Activated CD8-positive, alpha-beta T cell treated with anti-CD3 and anti-CD28 coated beads, Interleukin-2, amount 10 ng/mL, durations not matched to agents 7 days and 5 days (primary cell): ENCODE measurements around the gene KRT77. TPM values are rescaled to one million over a fixed set of nuclear protein-coding genes. Genes with fewer than 3 reads are reported as not detected.

Source experiments
- ATAC-seq: fragments of 150-1000 bp; cut with Tn5 transposase; one replicate; pipeline ENCODE4 v1.10.0; 2021; ENCODE audit warnings: moderate library complexity
- CTCF ChIA-PET: fragments of 350-600 bp; sonication (Branson Sonifier 250); formaldehyde crosslinking; loops from one replicate; lab custom pipeline; 2021; ENCODE audit warnings: antibody characterized with exemption; lab: Charles Lee
- POLR2A ChIA-PET: fragments of 350-600 bp; sonication (Branson Sonifier 250); formaldehyde crosslinking; loops from one replicate; lab custom pipeline; 2021; ENCODE audit warnings: antibody characterized with exemption; lab: Charles Lee
- DNase-seq: peaks from one replicate; pipeline ENCODE4 v3.0.0-alpha.2; 2020
- H3K27ac Mint-ChIP-seq: one replicate; pipeline ENCODE4 v1.8.0; 2021; ENCODE audit warnings: mild to moderate bottlenecking, mixed read lengths
- H3K27me3 Mint-ChIP-seq: one replicate; pipeline ENCODE4 v1.8.0; 2021; ENCODE audit warnings: low read depth, mixed read lengths
- H3K36me3 Mint-ChIP-seq: one replicate; pipeline ENCODE4 v1.8.0; 2021; ENCODE audit warnings: low read depth, mixed read lengths
- H3K4me1 Mint-ChIP-seq: one replicate; pipeline ENCODE4 v1.8.0; 2021; ENCODE audit warnings: low read depth, mixed read lengths
- H3K4me3 Mint-ChIP-seq: one replicate; pipeline ENCODE4 v1.8.0; 2021; ENCODE audit warnings: mild to moderate bottlenecking, mixed read lengths
- H3K9me3 Mint-ChIP-seq: one replicate; pipeline ENCODE4 v1.8.0; 2022; ENCODE audit warnings: mixed read lengths; ENCODE audit not compliant: insufficient read depth
- total RNA-seq, 2 experiments: library from RNA; stranded (reverse); gene quantifications; one replicate each; pipeline ENCODE4 v1.2.3, GENCODE V29; 2021

KRT77 gene
- total RNA-seq, 2 experiments from 2014 or later, result not detected

- ChIA-PET POLR2A (no interaction called here), CTCF (no interaction called here)
- ATAC-seq (no peak), DNase-seq (no peak)
- peaks cover 6% of the 10 kb centered on the region for H3K27me3 Mint-ChIP-seq
- H3K4me3 Mint-ChIP-seq, result no peak overlapping the region
- no peaks in the 10 kb centered on the region for H3K36me3 Mint-ChIP-seq
- peaks cover 2% of the 10 kb centered on the region for H3K4me1 Mint-ChIP-seq
- no peaks in the 10 kb centered on the region for H3K9me3 Mint-ChIP-seq
- no peak overlapping the region for H3K27ac Mint-ChIP-seq
Measured at GRCh38 chr12:52740584-52740983, 37.3 kb upstream of the KRT77 start.

- POLR2A ChIA-PET, result no interaction called here
- Mint-ChIP-seq H3K4me1 (peaks cover 2% of the 10 kb centered on the region), H3K9me3 (no peaks in the 10 kb centered on the region), H3K27ac (no peak overlapping the region), H3K36me3 (no peaks in the 10 kb centered on the region), H3K4me3 (no peak overlapping the region), H3K27me3 (peaks cover 6% of the 10 kb centered on the region)
- DNase-seq, result no peak
- no peak for ATAC-seq
- CTCF ChIA-PET, result no interaction called here
Measured at GRCh38 chr12:52739963-52740362, 36.6 kb upstream of the KRT77 start.

DNA sequence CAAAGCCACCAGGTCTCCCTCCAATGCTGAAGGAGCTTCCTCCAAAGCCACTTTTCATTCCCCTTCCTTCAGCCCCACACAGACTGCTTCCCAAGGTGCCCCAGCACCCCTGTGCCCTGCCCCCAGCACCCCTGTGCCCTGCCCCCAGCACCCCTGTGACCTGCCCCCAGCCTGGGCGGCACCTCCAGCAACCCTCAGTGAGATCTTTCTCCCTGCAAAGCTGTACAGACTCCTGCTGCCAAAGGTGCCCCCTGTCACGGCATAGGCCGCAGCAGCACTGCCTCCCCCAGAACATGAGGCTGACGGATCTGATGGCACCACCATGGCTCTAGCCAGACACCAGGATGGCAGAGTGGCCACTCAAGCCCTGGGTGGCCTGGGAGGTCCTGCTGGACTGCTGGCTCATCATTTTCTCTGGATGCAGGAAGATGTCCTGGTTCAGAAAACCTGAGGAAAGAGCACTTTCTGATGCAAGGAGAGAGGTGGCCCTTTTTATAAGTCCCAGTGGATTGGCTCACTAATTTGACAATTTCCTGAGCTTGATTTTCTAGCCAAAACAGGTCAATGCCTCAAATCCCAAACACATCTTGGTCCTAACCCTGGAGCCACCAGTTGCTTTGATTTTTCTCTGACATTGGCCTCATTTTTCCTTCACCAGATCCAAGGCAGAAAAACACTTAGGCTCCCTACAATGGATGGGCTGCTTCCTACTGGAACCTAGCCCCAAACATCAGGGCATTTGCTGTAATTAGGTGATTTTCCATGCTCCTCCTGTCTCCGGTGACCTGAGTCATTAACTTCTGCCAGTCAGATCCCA lies 32.7 kb upstream of the KRT77 start:
- ATAC-seq, result no peak
- peaks cover 6% of the 10 kb centered on the region for H3K27me3 Mint-ChIP-seq
- POLR2A ChIA-PET, result interaction anchor here (0.6 kb wide), 1 partner anchor 95 kb away, joined by 3 read pairs; no protein-coding TSS in a partner anchor

DNA sequence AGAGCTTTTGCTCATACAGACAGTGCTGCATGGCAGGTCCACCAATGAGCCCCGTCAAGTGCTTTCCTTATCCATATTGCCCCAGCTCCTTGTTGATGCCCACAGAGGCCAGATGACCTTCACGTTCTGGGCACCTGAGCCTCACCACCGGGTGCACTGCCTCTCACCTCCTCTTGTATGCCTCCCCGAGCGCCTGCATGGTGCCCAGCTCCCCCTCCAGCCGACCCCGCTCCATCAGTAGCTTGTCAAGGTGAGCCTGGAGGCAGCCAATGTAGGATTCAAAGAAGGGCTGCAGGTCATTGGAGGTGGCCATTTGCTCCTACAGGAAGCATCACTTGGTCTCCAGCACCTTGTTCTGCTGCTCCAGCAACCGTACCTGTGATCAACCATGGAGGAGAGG lies 31.8 kb upstream of the KRT77 start:
- ATAC-seq, result no peak
- ChIA-PET POLR2A (no interaction called here), CTCF (no interaction called here)
- Mint-ChIP-seq H3K36me3 (no peaks in the 10 kb centered on the region), H3K4me1 (no peaks in the 10 kb centered on the region), H3K27ac (no peak overlapping the region), H3K27me3 (peaks cover 2% of the 10 kb centered on the region), H3K4me3 (no peak overlapping the region), H3K9me3 (no peaks in the 10 kb centered on the region)
- DNase-seq, result no peak

More for the DNA sequence above, 32.7 kb upstream of the KRT77 start:
- no peaks in the 10 kb centered on the region for H3K4me1 Mint-ChIP-seq
- no peaks in the 10 kb centered on the region for H3K9me3 Mint-ChIP-seq
- H3K27ac Mint-ChIP-seq, result no peak overlapping the region
- CTCF ChIA-PET, result no interaction called here
- no peak for DNase-seq
- H3K4me3 Mint-ChIP-seq, result no peak overlapping the region
- no peaks in the 10 kb centered on the region for H3K36me3 Mint-ChIP-seq

- Mint-ChIP-seq H3K4me1 (no peaks in the 10 kb centered on the region), H3K9me3 (no peaks in the 10 kb centered on the region), H3K27ac (no peak overlapping the region), H3K36me3 (no peaks in the 10 kb centered on the region), H3K27me3 (peaks cover 10% of the 10 kb centered on the region), H3K4me3 (no peak overlapping the region)
- ChIA-PET POLR2A (interaction anchor here (0.7 kb wide), 1 partner anchor 420 kb away, joined by 3 read pairs; no protein-coding TSS in a partner anchor), CTCF (no interaction called here)
- ATAC-seq (no peak), DNase-seq (no peak)
Measured at GRCh38 chr12:52730793-52731192, 27.5 kb upstream of the KRT77 start.

- Mint-ChIP-seq H3K4me1 (no peaks in the 10 kb centered on the region), H3K36me3 (no peaks in the 10 kb centered on the region), H3K4me3 (no peak overlapping the region), H3K27me3 (peaks cover 10% of the 10 kb centered on the region), H3K9me3 (no peaks in the 10 kb centered on the region), H3K27ac (no peak overlapping the region)
- ATAC-seq (no peak), DNase-seq (no peak)
- ChIA-PET CTCF (no interaction called here), POLR2A (interaction anchor here (0.7 kb wide), 1 partner anchor 419 kb away, joined by 3 read pairs; no protein-coding TSS in a partner anchor)
Measured at GRCh38 chr12:52730383-52730782, 27.1 kb upstream of the KRT77 start.

DNA sequence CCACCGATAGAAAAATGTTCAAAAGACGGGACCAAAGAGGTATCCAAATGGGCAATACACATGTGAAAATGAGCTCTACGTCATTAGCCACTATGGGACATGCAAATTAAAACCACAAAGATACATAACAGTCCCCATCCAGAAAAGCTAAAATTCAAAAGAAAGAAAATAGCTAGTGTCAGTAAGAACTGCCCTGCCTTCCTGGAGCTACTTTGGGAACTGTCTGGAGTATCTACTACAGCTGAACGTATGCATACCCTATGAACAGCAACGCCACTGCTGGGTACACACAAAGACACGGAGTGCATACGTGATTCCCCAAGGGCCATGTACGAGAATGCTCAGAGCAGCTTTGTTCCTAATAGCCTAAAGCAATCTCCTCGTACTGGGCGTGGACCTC lies 25.8 kb upstream of the KRT77 start:
- POLR2A ChIA-PET, result no interaction called here
- no peak overlapping the region for H3K4me3 Mint-ChIP-seq
- CTCF ChIA-PET, result no interaction called here
- ATAC-seq (no peak), DNase-seq (no peak)
- peaks cover 10% of the 10 kb centered on the region for H3K27me3 Mint-ChIP-seq
- H3K36me3 Mint-ChIP-seq, result no peaks in the 10 kb centered on the region
- H3K27ac Mint-ChIP-seq, result no peak overlapping the region
- H3K4me1 Mint-ChIP-seq, result no peaks in the 10 kb centered on the region
- no peaks in the 10 kb centered on the region for H3K9me3 Mint-ChIP-seq

GRCh38 chr12:52728374-52728773 lies 25.1 kb upstream of the KRT77 start:
- H3K36me3 Mint-ChIP-seq, result no peaks in the 10 kb centered on the region
- H3K4me1 Mint-ChIP-seq, result no peaks in the 10 kb centered on the region
- peaks cover 10% of the 10 kb centered on the region for H3K27me3 Mint-ChIP-seq
- ChIA-PET CTCF (no interaction called here), POLR2A (no interaction called here)
- no peak for ATAC-seq
- no peaks in the 10 kb centered on the region for H3K9me3 Mint-ChIP-seq
- no peak for DNase-seq
- H3K4me3 Mint-ChIP-seq, result no peak overlapping the region
- no peak overlapping the region for H3K27ac Mint-ChIP-seq

GRCh38 chr12:52727037-52727436 lies 23.7 kb upstream of the KRT77 start:
- DNase-seq, result no peak
- ChIA-PET CTCF (no interaction called here), POLR2A (interaction anchor here (0.6 kb wide), 1 partner anchor 107 kb away, joined by 3 read pairs; no protein-coding TSS in a partner anchor)
- Mint-ChIP-seq H3K4me3 (no peak overlapping the region), H3K36me3 (no peaks in the 10 kb centered on the region), H3K27ac (no peak overlapping the region), H3K4me1 (no peaks in the 10 kb centered on the region), H3K9me3 (no peaks in the 10 kb centered on the region), H3K27me3 (peaks cover 10% of the 10 kb centered on the region)
- ATAC-seq, result no peak

DNA sequence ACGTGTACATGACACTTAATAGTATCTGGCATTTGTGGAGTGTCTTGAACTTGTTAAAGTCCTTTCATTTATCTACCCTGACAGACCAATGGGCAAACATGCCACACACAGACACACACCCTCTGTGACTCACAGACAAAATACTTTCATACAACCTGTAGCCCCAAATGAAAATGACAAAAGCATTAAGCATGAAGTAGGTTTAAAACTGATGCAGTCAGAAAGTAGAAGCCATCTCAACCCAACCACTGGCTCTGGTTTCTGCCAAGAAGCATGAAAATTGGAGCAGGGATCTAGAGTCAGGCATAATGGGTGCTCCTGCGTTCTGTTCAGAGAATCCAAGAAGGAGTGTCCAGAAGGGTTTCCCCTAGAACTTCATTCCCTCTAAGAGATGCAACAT lies 23.1 kb upstream of the KRT77 start:
- ATAC-seq (no peak), DNase-seq (no peak)
- no peaks in the 10 kb centered on the region for H3K36me3 Mint-ChIP-seq
- H3K4me3 Mint-ChIP-seq, result no peak overlapping the region
- ChIA-PET CTCF (no interaction called here), POLR2A (no interaction called here)
- H3K4me1 Mint-ChIP-seq, result no peaks in the 10 kb centered on the region
- H3K27ac Mint-ChIP-seq, result no peak overlapping the region
- peaks cover 10% of the 10 kb centered on the region for H3K27me3 Mint-ChIP-seq
- H3K9me3 Mint-ChIP-seq, result no peaks in the 10 kb centered on the region

DNA sequence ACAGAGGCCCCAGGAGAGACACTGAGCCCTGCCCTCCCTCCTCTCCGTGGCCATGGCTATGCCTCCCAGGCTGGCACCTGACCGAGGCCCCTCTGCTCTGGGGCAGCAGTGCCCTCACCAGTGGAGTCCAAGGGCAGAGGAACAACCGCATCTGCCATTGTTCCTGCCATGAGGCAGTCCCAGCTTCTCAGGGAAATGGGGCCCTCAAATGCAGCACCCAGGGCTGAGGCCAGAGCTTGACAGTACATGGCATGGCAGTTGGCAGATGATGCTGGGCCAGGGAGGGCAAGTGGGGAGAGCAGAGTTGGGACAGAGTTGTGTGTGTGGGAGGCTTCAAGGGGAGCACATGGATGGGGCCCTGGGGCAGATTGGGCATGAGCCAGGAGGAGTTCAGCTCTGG lies 21.1 kb upstream of the KRT77 start:
- Mint-ChIP-seq H3K27me3 (peaks cover 12% of the 10 kb centered on the region), H3K27ac (no peak overlapping the region), H3K36me3 (no peaks in the 10 kb centered on the region), H3K4me1 (peaks cover 2% of the 10 kb centered on the region), H3K9me3 (no peaks in the 10 kb centered on the region), H3K4me3 (no peak overlapping the region)
- no peak for DNase-seq
- CTCF ChIA-PET, result interaction anchor here (1.6 kb wide), 1 partner anchor 155 kb away, joined by 3 read pairs; no protein-coding TSS in a partner anchor
- ATAC-seq, result no peak
- POLR2A ChIA-PET, result no interaction called here

DNA sequence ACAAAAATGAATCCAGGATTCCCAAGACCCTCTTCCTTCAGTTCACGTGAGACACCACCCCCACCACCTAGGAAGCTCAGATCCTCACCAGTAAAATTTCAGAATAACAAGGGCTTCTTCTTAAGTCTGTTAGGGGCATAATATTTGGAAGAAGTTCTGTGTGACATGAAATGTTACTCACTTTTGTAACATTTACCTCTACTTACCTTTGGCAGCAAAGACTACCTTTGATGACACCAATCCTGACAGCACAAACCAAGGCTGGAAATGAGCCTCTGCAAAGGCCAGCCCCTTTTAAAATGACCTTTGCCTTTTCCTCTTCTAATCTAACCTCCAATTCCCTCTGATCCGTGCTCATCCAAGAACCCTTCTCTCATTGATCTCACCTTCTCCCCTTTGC lies 19.4 kb upstream of the KRT77 start:
- CTCF ChIA-PET, result no interaction called here
- no peaks in the 10 kb centered on the region for H3K36me3 Mint-ChIP-seq
- peaks cover 10% of the 10 kb centered on the region for H3K27me3 Mint-ChIP-seq
- DNase-seq (no peak), ATAC-seq (no peak)
- H3K27ac Mint-ChIP-seq, result no peak overlapping the region
- no peaks in the 10 kb centered on the region for H3K9me3 Mint-ChIP-seq
- H3K4me3 Mint-ChIP-seq, result no peak overlapping the region
- peaks cover 2% of the 10 kb centered on the region for H3K4me1 Mint-ChIP-seq
- POLR2A ChIA-PET, result no interaction called here
